Prostate gland (tissue), 2 donors: ENCODE data around the gene AP4S1. TPM values are rescaled to one million over a fixed set of nuclear protein-coding genes. Genes with fewer than 3 reads are reported as not detected.

Experiments
- DNase-seq: peaks from one replicate; pipeline ENCODE4 v3.0.0-alpha.2; 2019; ENCODE audit warnings: low spot score
- H3K27ac ChIP-seq, 2 donors: fragments of 200-600 bp; sonication (generic); 2 replicates each; pipeline ENCODE4 v1.5.1; 2017 to 2019
- H3K27me3 ChIP-seq: fragments of 200-600 bp; sonication (generic); replicated peaks from 2 replicates; pipeline ENCODE4 v1.5.1; 2019; ENCODE audit not compliant: insufficient read depth
- H3K36me3 ChIP-seq, 2 donors: fragments of 200-600 bp; sonication (generic); 1 replicate in 1 of 2; 2 replicates in 1 of 2; pipeline versions ENCODE4 v1.5.1 to v1.8.1; 2017 to 2019
- H3K4me1 ChIP-seq: fragments of 200-600 bp; sonication (generic); replicated peaks from 2 replicates; pipeline ENCODE4 v1.5.1; 2019
- H3K4me3 ChIP-seq, 2 donors: fragments of 200-600 bp; sonication (generic); 2 replicates each; pipeline ENCODE4 v1.5.1; 2017 to 2019
- H3K9me3 ChIP-seq: fragments of 200-600 bp; sonication (generic); 2 replicates; pipeline ENCODE4 v1.5.1; 2017
- POLR2A ChIP-seq: fragments of 450-650 bp; IDR thresholded peaks from one replicate; pipeline ENCODE4 v1.6.1; 2016; ENCODE audit warnings: antibody characterized with exemption, mild to moderate bottlenecking
- POLR2AphosphoS5 ChIP-seq: sonication (generic); formaldehyde crosslinking; IDR thresholded peaks from one replicate; pipeline ENCODE4 v1.6.1; 2017; ENCODE audit warnings: antibody characterized with exemption
- WGBS: methylation state at CpG from one replicate; pipeline ENCODE4 v1.1.5; 2018; 5-methylcytosine and 5-hydroxymethylcytosine counted together
- intact Hi-C: fragments of 100-400 bp; cut with DNase I; formaldehyde crosslinking; loops from one replicate; pipeline ENCODE4 v1.14.2; 2022
- total RNA-seq, 2 donors: library from RNA; depleted of rRNA; stranded (reverse); fragments of >200 nt; gene quantifications; one replicate each; pipeline ENCODE4 v1.1.0, GENCODE V29; 2016
- TF ChIP-seq, protein P1 (sequence below), 4 experiments: fragments of 200-600 bp in 2 of 4; fragments of 450-650 bp in 2 of 4; sonication (generic) in 2 of 4; IDR thresholded peaks; 1 replicate in 3 of 4; 2 replicates in 1 of 4; pipeline ENCODE4 v1.5.1; 2016 to 2019; ENCODE audit warnings: antibody characterized with exemption in 4 of 4, mild to moderate bottlenecking in 2 of 4, moderate library complexity in 2 of 4

Gene AP4S1
- total RNA-seq, 2 donors from 2014 or later, result 6.1 to 9.8 TPM

DNA sequence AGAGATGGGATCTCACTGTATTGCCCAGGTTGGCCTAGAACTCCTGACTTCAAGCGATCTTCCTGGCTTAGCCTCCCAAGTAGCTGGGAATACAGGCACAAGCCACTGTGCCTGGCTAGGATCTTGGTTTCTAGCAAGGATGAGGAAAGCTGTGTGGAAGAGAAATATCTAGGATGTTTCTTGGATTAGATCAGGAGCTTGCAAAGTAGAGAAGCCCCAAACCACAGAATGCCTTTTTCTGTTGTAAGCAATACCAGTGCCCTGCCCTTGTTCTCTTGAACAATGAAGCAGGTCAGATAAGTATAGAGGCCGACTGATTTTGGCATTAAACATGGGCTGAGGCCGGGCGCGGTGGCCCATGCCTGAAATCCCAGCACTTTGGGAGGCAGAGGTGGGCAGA is 45.0 kb downstream of the AP4S1 start:
- DNase-seq, result no peak
- no peak overlapping the region for H3K4me3 ChIP-seq
- no peak for TF ChIP-seq POLR2AphosphoS5
- TF ChIP-seq, protein P1, sequence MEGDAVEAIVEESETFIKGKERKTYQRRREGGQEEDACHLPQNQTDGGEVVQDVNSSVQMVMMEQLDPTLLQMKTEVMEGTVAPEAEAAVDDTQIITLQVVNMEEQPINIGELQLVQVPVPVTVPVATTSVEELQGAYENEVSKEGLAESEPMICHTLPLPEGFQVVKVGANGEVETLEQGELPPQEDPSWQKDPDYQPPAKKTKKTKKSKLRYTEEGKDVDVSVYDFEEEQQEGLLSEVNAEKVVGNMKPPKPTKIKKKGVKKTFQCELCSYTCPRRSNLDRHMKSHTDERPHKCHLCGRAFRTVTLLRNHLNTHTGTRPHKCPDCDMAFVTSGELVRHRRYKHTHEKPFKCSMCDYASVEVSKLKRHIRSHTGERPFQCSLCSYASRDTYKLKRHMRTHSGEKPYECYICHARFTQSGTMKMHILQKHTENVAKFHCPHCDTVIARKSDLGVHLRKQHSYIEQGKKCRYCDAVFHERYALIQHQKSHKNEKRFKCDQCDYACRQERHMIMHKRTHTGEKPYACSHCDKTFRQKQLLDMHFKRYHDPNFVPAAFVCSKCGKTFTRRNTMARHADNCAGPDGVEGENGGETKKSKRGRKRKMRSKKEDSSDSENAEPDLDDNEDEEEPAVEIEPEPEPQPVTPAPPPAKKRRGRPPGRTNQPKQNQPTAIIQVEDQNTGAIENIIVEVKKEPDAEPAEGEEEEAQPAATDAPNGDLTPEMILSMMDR (IDR thresholded peaks at IDR 0.05), result no peak
- TF ChIP-seq POLR2A, result no peak
- H3K27me3 ChIP-seq, result no peaks in the 10 kb centered on the region
- H3K36me3 ChIP-seq, result no peaks in the 10 kb centered on the region
- H3K4me1 ChIP-seq, result no peaks in the 10 kb centered on the region
- H3K9me3 ChIP-seq, result no peaks in the 10 kb centered on the region
- intact Hi-C loops, result no loop called here
- 93% methylated on average over 5 of the region's 5 CpGs for WGBS
- no peak overlapping the region for H3K27ac ChIP-seq

DNA sequence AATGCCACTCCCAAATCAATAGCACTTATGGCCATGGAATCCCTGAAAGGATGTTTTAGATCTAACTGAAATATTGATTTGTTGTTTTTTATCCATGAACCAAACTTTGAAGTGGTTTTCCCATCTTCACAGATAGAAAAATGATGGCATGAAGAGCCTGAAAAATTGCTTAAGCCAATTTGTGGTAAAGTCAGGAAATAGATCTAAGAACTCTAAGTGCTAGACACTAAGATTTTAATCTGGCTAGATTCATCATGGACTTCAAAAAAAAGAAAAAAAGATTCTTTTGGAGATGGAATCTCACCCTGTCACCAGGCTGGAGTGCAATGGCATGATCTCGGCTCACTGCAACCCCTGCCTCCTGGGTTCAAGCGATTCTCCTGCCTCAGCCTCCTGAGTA is 45.7 kb downstream of the AP4S1 start:
- Histone ChIP-seq H3K9me3 (no peaks in the 10 kb centered on the region), H3K36me3 (no peaks in the 10 kb centered on the region), H3K4me1 (no peaks in the 10 kb centered on the region), H3K4me3 (no peak overlapping the region), H3K27ac (no peak overlapping the region), H3K27me3 (no peaks in the 10 kb centered on the region)
- DNase-seq, result no peak
- TF ChIP-seq, protein P1 (IDR thresholded peaks at IDR 0.05), result no peak
- no peak for TF ChIP-seq POLR2AphosphoS5
- no peak for TF ChIP-seq POLR2A
- WGBS, result 94% methylated on average over 2 of the region's 2 CpGs
- intact Hi-C loops, result no loop called here

DNA sequence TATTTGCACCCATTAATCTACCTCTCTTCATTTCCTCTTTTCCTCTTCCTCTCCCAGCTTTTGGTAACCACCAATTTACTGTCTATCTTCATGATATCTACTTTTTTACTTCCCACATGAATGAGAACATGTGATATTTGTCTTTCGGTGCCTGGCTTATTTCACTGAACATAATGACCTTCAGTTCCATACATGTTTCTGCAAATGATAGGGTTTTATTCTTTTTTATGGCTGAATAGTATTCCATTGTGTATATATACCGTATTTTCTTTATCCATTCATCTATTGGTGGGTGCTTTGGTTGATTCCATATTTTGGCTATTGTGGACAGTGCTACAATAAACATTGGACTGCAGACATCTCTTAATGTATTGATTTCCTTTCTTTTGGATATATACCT is 49.7 kb downstream of the AP4S1 start:
- Histone ChIP-seq H3K4me3 (no peak overlapping the region), H3K4me1 (no peaks in the 10 kb centered on the region), H3K27ac (no peak overlapping the region), H3K9me3 (no peaks in the 10 kb centered on the region), H3K27me3 (no peaks in the 10 kb centered on the region), H3K36me3 (no peaks in the 10 kb centered on the region)
- WGBS, result 97% methylated on average over 2 of the region's 2 CpGs
- intact Hi-C loops, result no loop called here
- DNase-seq, result no peak
- TF ChIP-seq, protein P1 (IDR thresholded peaks at IDR 0.05), result no peak
- no peak for TF ChIP-seq POLR2A
- TF ChIP-seq POLR2AphosphoS5, result no peak

DNA sequence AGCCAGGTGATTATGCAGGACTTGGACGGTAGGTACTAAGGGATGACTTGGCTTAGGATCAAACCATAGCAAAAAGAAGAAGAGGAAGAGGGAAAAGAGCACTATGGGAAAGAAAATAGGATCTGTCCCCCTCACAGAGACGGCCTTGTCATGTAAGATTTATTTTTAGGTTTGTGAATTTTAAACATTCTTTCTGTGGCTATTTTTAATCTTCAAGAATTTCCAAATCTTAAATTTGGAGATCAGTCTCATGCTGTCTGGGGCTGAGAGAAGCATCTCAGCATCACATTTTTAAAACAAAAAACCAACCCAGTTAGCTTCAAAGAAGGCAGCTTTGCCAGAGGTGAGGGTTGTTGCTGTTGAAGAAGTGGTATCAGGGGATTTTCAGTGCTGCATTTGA is 53.3 kb downstream of the AP4S1 start:
- no peak for TF ChIP-seq POLR2AphosphoS5
- Histone ChIP-seq H3K4me3 (no peak overlapping the region), H3K9me3 (no peaks in the 10 kb centered on the region), H3K4me1 (peaks cover 2% of the 10 kb centered on the region), H3K36me3 (no peaks in the 10 kb centered on the region), H3K27ac (no peak overlapping the region), H3K27me3 (no peaks in the 10 kb centered on the region)
- intact Hi-C loops, result no loop called here
- no peak for DNase-seq
- 51% methylated on average over 2 of the region's 2 CpGs for WGBS

DNA sequence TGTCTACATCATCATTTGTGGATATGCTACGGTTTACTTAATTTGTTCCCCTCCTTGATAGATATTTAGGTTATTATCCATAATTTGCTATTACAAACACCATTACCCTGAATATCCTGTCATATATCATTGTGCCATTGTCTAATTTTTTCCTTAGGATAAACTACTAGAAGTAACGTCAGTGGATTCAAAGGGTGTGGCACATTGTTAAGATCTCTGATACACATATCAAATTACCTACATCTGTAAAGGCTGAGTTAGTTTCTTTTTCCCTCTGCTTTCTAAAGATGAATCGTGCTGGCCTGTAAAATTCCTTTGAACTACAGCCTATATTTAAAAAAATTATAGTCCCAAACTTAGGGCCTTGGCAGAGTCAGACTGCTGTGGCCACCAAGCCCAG is 54.6 kb downstream of the AP4S1 start:
- Histone ChIP-seq H3K36me3 (no peaks in the 10 kb centered on the region), H3K27ac (no peak overlapping the region), H3K9me3 (no peaks in the 10 kb centered on the region), H3K27me3 (no peaks in the 10 kb centered on the region), H3K4me3 (no peak overlapping the region), H3K4me1 (peaks cover 2% of the 10 kb centered on the region)
- intact Hi-C loops, result loop anchor here (5.0 kb wide), 2 partner anchors 98 to 423 kb away; no protein-coding TSS in a partner anchor
- WGBS, result 34% methylated on average over 3 of the region's 3 CpGs
- TF ChIP-seq, protein P1 (IDR thresholded peaks at IDR 0.05), result no peak
- no peak for TF ChIP-seq POLR2AphosphoS5
- TF ChIP-seq POLR2A, result no peak
- DNase-seq, result no peak
